Stimulated activated CD4-positive, alpha-beta T cell treated with anti-CD3 and anti-CD28 coated beads, TNF-alpha, amount 100 ng/mL, for 24 hours (primary cell): ENCODE measurements around the gene SLC2A11.
"Not testable (repeated sequence)": the region's sequence is repeated elsewhere in the genome, so short reads cannot be mapped to it uniquely, and the experiment has no call there.

Source experiments
- DNase-seq, 3 experiments: peaks; one replicate each; pipeline ENCODE4 v3.0.0-alpha.2; 2020; ENCODE audit warnings: low read depth in 3 of 3

The SLC2A11 gene

GRCh38 chr22:23847310-23847920, 10.3 kb upstream of the SLC2A11 start:
- DNase-seq = no peak

- DNase-seq = no peak
These were observed 9.4 kb upstream of the SLC2A11 start for GRCh38 chr22:23847991-23848864.

- peak; percentile 77 to 85 (median 82) for DNase-seq
These were observed 8.4 kb upstream of the SLC2A11 start for GRCh38 chr22:23849009-23850006.

- DNase-seq = no peak
These were observed 7.5 kb upstream of the SLC2A11 start for GRCh38 chr22:23850136-23850611.

- no peak for DNase-seq
These were observed 712 bp upstream of the SLC2A11 start for GRCh38 chr22:23856721-23857605.

- DNase-seq = no peak
These were observed 775 bp downstream of the SLC2A11 start for GRCh38 chr22:23858484-23858815.

GRCh38 chr22:23859201-23859600, 1.5 kb downstream of the SLC2A11 start:
- DNase-seq = no peak

GRCh38 chr22:23860187-23860586, 2.5 kb downstream of the SLC2A11 start:
- not testable (repeated sequence) for DNase-seq

GRCh38 chr22:23862103-23862502, 4.4 kb downstream of the SLC2A11 start:
- no peak for DNase-seq

- DNase-seq = not testable (repeated sequence)
These were observed 7.0 kb downstream of the SLC2A11 start for GRCh38 chr22:23864499-23865154.

- no peak for DNase-seq
These were observed 10.9 kb downstream of the SLC2A11 start for GRCh38 chr22:23868580-23868979.

- no peak for DNase-seq
These were observed 17.2 kb downstream of the SLC2A11 start for GRCh38 chr22:23874871-23875270.

- no peak for DNase-seq
These were observed 18.1 kb downstream of the SLC2A11 start for GRCh38 chr22:23875801-23876200.

GRCh38 chr22:23877566-23877965, 19.9 kb downstream of the SLC2A11 start:
- no peak for DNase-seq

GRCh38 chr22:23878219-23878618, 20.5 kb downstream of the SLC2A11 start:
- DNase-seq = no peak

GRCh38 chr22:23882370-23882769, 24.7 kb downstream of the SLC2A11 start:
- no peak for DNase-seq

- DNase-seq = no peak
These were observed 26.0 kb downstream of the SLC2A11 start for GRCh38 chr22:23883658-23884057.

GRCh38 chr22:23884140-23884539, 26.5 kb downstream of the SLC2A11 start:
- DNase-seq = no peak

- DNase-seq = no peak
These were observed 31.1 kb downstream of the SLC2A11 start for GRCh38 chr22:23888615-23889401.

- DNase-seq = no peak
These were observed 31.9 kb downstream of the SLC2A11 start for GRCh38 chr22:23889620-23890019.
